GM18867 (cell line): Measurements from ENCODE around the gene PTDSS2.

Experiments used
- ATAC-seq: cut with Tn5 transposase; IDR thresholded peaks from one replicate; pipeline ENCODE4 v1.9.1; 2021; ENCODE audit warnings: mild to moderate bottlenecking, moderate library complexity; ENCODE audit not compliant: unreplicated experiment

Gene PTDSS2

GRCh38 chr11:521177-521688 lies 71.2 kb downstream of the PTDSS2 start:
- ATAC-seq = no peak

- ATAC-seq = no peak
Observed at GRCh38 chr11:526192-526591, 76.1 kb downstream of the PTDSS2 start.

GRCh38 chr11:528166-528814 lies 78.2 kb downstream of the PTDSS2 start:
- ATAC-seq = no peak

GRCh38 chr11:528815-529727 lies 79.0 kb downstream of the PTDSS2 start:
- no peak for ATAC-seq

- ATAC-seq = no peak
Observed at GRCh38 chr11:529728-530411, 79.8 kb downstream of the PTDSS2 start.

GRCh38 chr11:530960-531831 lies 81.1 kb downstream of the PTDSS2 start:
- ATAC-seq = no peak

- no peak for ATAC-seq
Observed at GRCh38 chr11:531919-532526, 81.9 kb downstream of the PTDSS2 start.

GRCh38 chr11:532527-532985 lies 82.5 kb downstream of the PTDSS2 start:
- no peak for ATAC-seq

- no peak for ATAC-seq
Observed at GRCh38 chr11:532986-533585, 83.0 kb downstream of the PTDSS2 start.

GRCh38 chr11:533586-534395 lies 83.7 kb downstream of the PTDSS2 start:
- no peak for ATAC-seq

GRCh38 chr11:534396-535209 lies 84.5 kb downstream of the PTDSS2 start:
- peak; percentile 1 for ATAC-seq

GRCh38 chr11:535210-535518 lies 85.1 kb downstream of the PTDSS2 start:
- no peak for ATAC-seq

- peak; percentile 66 for ATAC-seq
Observed at GRCh38 chr11:535519-536454, 85.7 kb downstream of the PTDSS2 start, which contains the start of gene HRAS. Gene HRAS, minus strand, starts transcription at chr11:535576.

- peak; percentile 45 for ATAC-seq
Observed at GRCh38 chr11:536841-537621, 87.0 kb downstream of the PTDSS2 start, which contains the start of gene LRRC56. Gene LRRC56, plus strand, starts transcription at chr11:537527. Its CDS starts 3,158 bp downstream, at chr11:540685.

GRCh38 chr11:537622-538430 lies 87.7 kb downstream of the PTDSS2 start:
- ATAC-seq = no peak
